Measurements from ENCODE around the gene SEMA6B.
"Not testable (repeated sequence)": the region's sequence is repeated elsewhere in the genome, so short reads cannot be mapped to it uniquely, and the experiment has no call there.

The SEMA6B gene

DNA sequence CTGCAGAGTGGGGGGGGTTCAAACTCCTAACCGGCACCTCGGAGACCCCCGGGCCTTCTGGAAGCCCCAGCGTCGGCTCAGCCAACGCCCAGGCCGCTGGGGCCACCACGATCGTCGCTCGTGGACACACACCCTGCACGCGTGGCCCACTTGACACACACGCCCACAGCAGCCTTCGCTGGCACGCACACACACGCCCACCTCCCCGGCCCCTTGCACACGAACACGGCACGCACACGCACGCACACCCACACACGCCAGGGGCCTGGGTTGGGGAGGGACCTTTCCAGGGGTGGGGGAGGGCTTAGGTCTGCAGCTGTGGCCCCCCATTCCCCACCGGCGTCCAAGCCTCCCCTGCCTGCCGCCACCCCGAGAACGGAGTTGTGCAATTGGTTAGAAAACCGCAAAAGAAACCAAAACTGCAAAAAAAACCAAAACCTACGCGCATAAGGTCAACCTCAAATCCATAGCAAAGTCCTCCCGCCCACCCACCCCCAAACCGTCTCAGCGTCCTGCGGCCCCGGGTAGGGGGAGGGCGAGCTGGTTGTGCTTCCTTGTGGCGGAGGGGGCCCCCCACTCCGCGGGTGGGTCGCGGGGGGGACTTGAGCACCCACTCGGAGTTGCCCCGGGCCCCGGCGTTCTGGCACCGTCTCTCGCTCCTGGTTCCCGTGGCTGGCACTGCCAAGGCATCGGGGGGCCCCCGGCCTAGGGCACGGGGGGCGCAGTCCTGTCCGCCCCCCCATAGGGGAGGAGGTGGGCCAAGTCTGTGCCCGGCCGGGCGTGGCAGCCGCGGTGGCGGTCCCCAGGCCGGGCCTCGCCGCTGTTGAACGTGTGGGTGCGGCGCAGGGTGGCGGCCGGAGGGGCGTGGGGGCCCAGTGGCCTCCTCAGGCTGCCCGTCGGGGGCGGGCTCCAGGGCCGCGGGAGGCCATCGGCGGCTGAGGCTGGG lies 16.3 kb downstream of the SEMA6B start:
- no peak for DNase-seq

DNA sequence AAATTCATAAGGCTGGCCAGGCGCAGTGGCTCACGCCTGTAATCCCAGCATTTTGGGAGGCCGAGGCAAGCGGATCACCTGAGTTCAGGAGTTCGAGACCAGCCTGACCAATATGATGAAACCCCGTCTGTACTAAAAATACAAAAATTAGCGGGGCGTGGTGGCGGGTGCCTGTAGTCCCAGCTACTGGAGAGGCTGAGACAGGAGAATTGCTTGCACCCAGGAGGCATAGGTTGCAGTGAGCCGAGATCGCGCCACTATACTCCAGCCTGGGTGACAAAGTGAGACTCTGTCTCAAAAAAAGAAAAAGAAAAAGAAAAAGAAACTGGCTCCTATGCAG lies 17.7 kb downstream of the SEMA6B start:
- DNase-seq = not testable (repeated sequence)

DNA sequence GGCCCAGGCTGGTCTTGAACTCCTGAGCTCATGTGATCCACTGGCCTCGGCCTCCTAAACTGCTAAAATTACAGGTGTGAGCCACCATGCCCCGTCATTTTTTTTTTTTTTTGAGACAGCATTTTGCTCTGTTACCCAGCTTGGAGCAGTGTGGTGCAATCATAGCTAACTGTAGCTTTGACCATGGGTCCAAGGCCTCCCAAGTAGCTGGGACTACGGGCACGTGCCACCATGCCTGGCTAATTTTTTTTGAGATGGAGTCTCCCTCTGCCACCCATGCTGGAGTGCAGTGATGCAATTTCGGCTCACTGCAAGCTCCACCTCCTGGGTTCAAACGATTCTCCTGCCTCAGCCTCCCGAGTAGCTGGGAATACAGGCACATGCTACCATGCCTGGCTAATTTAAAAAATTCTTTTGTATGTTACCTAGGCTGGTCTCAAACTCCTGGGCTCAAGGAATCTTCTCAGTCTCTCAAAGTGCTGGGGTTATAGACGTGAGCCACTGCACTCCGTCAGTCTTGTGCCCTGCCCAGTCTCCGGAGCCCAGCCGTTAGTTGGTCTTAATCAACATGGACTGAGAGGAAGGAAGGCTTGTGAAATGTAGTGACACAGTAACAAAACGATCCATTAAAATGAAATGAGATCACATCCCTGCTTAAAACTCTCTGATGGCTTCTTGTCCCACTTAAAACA lies 18.2 kb downstream of the SEMA6B start:
- no peak for DNase-seq

DNA sequence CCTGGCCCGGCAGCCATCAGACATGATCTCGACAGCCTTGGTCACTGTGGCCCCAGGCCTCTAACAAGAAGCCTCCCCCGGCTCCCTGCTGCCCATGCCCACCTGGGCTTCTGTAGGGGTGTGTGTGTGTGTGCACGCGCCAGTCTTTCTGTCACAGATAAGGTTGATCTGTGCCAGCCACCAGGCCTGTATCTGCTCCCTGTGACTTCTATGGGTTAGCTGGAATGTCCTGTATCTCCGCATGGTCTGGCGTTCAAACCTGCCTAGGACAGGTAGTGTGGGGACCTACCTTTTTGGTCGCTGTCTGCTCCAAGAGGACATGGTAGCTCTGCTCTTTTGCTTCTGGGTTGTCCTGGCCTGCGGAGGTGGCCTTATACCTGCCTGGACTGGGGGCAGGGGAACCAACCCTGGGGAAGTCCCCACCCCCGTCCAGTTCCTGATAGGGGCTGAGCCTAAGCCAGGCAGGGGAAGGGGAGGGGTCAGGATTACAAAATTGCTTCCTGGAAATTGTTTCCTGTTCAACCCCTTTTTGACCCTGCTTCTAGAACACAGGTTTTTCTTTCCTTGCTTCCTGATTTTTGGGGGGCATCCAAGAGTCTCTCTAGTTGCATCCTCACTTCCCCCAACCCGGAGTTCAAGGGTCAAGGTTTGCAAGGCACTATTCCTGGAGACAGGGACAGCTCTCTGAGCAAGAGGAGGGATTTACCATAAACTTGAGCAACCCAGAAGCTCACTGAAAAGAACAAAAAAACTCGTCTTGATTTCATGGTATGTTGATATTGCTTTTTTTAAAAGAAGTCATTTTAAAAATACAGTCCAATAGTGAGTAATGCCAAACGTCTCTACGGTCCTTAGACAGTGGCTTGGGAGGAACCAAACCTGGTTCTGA lies 19.5 kb downstream of the SEMA6B start, which contains the start of gene LRG1:
Gene LRG1 (minus strand): TSS at position 344 of the 889 bp plus-strand sequence. CDS start 23 bp downstream, at position 321.
- peak; percentile 39 for DNase-seq

DNA sequence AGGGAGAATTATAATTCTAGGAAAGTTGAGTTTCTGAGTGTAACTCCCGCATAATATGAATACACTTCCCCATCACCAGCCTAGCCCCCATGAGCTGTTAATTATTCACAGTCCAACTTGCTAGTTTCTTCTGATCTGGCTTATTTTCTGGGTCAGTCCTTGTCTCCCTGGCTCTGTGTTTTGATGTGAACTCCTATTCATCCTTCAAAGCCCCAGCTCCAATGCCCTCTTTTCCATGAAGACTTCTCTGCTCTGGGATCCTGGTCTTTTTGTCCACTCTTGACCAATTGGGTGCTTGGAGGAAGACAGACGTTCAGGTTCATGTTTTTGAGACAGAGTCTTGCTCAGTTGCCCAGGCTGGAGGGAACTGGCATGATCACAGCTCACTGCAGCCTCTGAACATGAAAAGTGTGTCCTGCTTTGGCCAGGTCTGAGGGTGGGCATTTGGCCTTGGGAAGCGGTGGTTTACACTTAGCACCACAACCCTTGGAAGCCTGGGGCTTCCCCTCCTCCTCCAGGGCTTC lies 20.3 kb downstream of the SEMA6B start:
- DNase-seq = no peak

DNA sequence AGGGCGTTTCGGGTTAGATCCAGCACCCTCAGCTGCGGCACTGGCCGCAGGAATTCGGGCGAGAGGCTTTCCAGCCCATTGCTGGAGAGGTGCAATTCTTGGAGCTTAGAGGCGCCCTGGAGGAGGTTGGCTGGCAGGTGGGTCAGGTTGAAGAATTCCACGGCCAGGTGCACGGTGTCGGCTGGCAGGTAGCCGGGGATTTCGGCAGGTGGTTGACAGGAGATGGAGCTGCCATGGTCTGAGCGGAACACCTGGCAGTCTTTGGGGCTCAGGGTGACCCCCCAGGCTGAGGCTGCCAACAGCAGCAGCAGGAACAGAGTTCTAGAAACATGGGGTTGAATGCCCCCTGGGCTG lies 20.9 kb downstream of the SEMA6B start:
- no peak for DNase-seq

DNA sequence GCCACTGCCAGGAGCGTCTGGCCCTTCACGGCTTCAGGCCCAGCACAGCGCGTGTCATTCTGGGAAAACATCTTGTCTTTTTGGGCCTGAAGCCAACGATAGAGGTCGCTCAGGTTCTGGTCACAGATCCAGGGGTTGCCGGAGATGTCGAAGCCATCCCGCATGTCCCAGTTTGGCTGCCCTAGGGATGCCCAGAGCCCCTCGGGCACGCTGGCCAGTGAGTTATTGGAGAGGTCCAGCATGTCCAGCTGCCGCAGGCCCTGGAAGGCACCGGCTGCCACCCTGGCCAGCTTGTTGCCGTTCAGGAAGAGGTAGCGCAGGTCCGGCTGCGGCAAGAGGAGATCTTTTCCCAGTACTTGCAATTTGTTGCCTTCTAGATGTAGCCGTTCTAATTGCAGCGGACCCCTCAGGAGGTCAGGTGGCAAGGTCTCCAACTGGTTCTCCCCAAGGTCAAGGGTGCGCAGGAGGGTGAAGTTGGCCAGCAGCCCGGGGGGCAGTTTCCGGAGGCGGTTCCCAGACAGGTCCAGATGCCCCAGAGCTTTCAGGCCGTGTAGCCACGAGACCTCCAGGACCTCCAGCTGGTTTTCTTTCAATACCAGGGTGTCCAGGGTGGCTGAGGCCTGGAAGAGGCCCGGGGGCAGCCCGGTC lies 21.4 kb downstream of the SEMA6B start:
- DNase-seq = no peak

DNA sequence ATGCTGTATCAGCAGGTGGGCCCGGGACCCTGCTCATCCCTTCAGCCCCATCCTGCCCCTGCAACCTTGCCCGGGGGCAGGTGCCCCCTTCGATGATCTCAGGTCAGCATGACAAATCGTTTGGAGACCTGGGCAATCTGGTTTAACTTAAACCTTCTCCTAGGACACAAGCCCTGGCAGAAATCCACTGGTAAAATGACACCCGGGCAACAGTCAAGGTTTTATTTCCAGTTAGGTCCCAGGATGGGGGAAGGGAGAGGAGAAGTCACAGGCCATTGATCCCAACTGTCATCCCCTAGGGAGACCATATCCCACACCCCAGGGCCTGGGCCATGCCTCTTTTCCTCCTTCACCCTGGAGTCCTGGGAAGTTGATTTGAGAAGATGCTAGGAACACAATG lies 22.7 kb downstream of the SEMA6B start:
- DNase-seq = no peak

DNA sequence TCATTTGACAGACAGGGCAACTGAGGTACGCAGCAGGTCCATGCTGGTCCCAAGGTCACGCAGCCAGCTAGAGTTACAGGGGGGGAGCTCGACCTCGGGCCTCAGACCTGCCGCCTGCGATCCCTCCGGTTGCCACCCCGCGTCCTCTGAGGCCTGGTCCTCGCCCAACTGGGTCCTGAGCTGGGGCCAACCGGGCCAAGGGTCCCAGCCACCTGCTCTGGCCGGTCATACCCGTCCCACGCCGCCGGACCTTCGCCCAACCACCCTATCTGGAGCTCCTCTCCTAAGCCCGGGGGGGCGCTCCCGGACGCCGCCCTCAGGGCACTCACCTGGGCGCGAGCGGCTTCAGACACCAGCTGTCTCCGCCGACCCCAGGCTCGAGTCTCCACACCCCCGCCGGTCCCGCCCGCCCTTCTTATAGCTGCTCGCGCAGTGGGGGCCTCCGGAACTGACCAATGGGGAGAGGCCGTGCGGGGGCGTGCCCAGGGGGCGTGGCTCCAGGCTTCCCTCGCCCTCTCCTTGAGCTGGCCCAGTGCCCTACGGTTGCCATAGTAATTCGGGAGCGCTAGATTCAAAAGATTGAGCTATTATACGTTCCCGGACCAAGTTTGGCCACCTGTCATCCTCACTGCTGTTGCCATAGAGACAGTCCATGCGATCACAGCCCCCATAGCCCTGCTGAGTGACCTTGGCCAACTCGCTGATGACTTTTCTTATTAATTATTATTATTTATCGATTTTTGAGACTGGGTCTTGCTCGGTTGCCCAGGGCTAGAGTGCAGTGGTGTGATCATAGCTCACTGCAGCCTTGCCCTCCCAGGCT lies 24.4 kb downstream of the SEMA6B start, which contains the start of gene PLIN5:
Gene PLIN5 (minus strand): TSS at position 389 of the 823 bp plus-strand sequence. CDS start 1,150 bp downstream, outside the sequence.
- DNase-seq = peak; percentile 55

DNA sequence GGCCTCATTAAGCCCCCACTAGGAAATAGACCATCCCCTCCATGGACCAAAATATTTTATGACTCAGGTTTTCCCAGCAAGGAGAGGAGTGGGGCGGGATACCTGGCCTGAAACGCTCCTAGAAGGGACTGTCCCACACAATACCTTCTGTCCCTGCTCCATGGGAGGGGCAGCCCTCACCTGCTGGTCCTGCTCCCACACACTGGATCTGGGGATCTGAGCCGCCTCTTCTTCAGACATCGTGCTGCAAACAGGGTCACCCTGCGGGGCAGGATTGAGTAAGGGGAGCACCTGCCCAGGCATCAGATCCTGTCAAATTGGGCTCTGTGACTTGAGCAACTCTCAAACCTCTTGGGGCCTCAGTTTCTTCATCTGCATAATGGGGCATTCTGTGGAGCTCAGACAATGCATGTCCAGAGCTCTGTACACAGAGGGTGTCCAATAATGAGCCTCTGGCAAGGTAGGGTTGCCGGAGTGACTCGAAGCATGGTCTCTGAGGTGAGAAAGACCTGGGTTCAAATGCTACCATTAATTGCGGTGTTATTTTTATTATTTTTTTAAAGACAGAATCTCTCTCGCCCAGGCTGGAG lies 25.6 kb downstream of the SEMA6B start:
- no peak for DNase-seq

DNA sequence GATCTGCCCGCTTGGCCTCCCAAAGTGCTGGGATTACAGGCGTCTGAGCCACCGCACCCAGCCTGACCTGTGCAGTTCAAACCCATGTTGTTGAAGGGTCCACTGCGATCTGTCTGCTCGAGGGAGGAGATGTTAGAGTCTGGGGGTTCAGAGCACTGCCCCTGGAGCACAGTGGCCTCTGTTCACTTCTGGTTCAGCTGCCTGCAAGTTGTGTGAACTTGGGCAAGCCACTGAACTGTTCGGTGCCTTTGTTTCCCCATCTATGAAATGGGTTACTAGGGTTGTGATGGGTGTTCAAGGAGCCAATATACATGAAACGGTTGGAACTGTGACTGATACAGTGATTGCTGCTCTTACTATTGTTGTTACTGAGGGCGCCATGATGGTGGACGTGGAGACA lies 26.1 kb downstream of the SEMA6B start:
- DNase-seq = no peak

DNA sequence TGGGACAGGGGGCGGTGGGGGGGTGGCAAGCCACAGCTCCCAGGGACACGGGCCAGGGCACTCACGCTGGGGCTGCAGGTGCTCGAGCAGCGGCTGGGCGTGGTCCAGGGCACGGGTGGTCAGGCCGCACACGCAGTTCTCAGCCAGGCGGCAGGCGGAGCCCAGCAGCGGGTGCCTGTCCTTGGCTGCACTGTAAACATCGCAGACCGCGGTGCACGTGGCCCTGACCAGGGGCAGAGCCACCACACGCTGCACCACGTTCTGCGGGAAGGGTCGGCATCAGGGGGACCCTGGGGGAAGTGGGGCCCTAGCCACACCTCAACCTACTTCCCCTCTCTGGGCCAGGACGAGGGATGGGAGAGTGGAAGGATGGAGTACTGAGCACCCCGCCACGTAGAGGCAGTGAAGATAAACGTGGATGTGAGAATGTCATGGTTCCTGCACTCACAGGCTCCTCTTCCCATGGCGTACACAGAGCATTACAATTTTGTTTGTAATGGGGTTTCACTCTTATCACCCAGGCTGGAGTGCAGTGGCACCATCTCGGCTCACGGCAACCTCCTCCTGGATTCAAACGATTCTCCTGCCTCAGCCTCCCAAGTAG lies 27.8 kb downstream of the SEMA6B start:
- no peak for DNase-seq

DNA sequence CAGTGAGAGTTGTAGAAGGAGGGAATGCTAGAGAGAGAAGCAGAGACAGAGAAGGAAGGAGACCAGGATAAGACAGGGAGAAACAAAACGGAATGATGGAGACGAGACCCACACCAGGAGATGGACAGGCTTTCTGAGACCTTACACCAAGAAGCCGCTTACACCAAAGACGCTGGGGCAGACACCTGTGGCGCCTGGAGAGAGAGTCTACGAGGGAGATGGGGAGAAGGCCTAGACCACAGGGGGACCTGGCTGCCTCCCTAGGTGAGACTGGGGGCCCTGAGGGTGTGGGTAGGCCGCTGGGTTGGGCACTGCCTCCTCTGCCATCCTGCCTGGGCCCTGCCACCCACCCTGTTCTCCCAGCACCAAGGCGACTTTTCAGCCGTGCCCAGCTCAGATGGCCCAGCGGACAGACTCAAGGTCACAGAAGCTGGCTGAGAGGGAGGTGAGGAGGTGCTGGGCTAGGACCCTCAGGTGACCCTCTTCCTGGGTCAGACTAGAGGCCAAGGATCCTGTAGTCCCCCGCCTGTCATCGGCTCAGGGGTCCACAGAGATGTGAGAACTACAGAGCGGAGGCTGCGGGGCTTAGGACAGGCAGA lies 29.5 kb downstream of the SEMA6B start:
- DNase-seq = no peak

DNA sequence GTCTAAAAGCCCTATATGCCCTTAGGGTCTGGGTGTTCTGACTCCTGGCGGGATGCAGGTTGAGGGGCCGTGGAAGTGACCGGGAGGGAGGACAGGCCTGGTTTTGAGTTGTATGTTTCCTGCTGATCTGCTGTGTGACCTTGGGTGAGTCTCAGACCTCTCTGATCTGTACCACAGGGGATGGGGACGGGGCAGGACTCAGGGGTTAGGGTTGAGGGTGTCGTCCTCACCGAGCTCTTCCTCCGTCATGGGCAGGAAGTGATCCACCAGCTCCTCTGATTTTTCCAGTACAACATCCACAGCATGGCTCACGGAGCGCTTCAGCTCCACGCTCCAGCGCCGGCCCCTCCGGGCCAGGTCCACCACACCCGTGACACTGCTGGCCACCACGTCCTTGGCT lies 30.6 kb downstream of the SEMA6B start:
- DNase-seq = no peak

DNA sequence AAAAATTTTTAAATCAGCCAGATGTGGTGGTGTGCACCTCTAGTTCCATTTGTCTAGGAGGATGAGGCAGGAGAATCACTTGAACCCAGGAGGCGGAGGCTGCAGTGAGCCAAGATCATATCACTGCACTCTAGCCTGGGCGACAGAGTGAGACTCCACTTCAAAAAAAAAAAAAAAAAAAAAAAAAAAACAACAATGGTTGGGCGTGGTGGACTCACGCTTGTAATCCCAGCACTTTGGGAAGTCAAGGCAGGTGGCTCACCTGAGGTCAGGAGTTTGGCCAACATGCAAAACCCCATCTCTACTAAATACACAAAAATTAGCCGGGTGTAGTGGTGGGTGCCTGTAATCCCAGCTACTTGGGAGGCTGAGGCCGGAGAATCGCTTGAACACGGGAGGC lies 32.1 kb downstream of the SEMA6B start:
- DNase-seq = not testable (repeated sequence)

DNA sequence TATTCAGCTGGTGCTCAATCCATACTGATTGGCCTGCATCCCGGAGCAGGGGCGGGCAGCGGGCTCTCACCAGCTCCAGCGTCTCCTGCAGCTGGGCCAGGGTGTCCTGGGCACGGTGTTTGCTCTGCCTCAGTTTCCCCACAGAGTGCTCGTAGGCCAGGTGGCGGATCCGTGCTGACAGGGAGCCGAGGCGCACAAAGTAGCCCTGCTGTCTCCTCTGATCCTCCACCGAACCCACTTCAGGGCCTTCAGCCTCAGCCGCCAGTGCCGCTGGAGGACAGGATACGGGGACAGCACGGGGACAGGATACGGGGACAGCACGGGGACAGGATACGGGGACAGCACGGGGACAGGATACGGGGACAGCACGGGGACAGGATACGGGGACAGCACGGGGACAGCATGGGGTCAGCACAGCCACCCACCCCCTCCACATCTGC lies 33.9 kb downstream of the SEMA6B start:
- no peak for DNase-seq

DNA sequence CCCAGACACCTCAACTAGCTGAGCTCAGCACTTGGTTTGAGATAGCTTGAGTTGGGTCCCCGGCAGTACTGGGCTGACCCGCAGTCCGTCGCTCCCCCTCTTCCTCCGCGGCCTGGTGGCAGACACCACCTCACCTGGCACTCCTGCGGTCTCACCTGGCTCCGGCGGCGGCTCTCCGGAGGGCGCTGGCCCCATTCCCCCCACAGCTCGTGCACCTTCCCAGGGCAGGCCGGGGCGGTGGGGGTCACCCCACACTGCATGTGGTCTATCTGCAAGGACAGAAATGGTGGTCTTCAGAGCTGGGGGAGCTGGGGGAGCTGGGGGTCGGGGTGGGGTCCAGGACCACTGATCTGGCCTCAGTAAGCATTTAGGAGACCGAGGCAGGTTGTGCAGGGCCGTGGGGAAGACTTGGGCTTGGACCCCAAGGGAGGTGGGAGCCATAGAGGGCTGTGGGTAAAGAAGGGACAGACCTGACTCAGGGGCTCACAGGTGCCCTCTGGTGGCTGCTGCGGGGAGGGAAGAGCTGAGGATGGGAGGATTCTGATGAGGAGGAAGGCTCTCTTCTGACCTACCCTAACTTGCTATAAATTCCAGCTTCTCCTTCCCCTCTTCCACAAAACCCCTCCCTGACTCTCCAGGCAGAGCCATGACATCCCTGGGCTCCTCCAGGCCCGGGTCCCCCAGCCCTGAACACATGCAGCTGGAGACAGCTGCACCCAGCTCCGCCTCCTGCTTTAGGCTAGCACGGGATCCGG lies 34.5 kb downstream of the SEMA6B start:
- peak; percentile 63 for DNase-seq

DNA sequence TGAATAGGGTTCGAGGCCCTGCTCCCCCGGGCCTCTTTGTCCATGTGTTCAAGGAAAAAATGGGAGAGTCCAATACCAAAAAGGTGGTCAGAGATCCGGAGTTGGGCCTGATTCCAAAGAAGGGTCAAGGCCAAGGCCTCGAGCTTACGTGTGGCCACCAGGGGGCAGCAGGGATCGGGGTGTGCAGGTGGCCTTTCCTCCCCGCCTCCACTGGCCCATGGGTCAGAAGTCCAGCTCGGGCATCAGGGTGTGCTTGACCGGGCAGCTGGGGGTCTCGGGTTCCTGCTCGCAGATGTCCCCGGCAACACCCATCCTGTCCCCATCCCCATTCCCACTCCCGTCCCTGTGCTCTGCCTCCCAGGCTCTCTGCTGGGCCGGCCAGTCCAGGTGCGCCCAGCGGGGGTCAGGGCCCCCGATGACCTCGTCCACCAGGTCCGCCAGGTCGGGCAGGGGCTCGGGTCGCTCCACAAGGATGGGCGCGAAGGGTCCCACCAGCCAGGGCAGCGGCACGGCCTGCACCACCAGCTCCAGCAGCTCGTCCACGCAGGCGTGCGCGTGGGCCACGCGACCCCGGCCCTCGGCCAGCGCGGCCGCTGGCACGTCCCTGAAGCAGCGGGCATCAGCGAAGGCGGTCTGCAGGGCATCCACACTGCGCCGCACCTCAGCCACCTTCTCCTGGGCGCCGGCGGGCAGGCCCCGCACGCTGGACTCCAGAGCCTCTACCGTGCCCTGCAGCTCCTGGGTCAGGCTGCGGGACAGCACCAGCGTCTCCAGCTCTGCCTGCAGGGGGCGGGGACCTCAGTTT lies 36.0 kb downstream of the SEMA6B start:
- no peak for DNase-seq

Measured in CD4-positive, alpha-beta T cell treated with Interleukin-21 for 1 hour (primary cell).